ENCODE data around the gene TSTD2.

DNA sequence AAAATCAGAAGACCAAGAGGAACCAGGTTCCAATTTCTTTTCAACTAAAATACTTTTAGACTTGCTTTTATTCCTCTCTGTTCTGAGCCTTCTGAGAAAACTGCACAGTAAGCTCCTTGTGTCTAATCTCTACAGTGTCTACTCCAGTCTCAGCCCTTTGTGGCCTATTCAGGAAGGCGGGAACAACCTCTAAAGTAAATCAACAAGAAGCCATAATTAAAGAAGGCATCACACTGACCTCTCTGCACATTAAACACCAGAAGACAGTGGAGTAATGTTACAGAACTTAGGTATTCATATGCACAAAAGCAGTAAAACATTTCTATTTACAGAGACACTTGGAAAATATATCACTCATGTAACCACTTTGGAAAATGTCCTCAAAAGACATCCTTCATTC, 49.1 kb upstream of the TSTD2 start:
- TF ChIP-seq, protein P1, sequence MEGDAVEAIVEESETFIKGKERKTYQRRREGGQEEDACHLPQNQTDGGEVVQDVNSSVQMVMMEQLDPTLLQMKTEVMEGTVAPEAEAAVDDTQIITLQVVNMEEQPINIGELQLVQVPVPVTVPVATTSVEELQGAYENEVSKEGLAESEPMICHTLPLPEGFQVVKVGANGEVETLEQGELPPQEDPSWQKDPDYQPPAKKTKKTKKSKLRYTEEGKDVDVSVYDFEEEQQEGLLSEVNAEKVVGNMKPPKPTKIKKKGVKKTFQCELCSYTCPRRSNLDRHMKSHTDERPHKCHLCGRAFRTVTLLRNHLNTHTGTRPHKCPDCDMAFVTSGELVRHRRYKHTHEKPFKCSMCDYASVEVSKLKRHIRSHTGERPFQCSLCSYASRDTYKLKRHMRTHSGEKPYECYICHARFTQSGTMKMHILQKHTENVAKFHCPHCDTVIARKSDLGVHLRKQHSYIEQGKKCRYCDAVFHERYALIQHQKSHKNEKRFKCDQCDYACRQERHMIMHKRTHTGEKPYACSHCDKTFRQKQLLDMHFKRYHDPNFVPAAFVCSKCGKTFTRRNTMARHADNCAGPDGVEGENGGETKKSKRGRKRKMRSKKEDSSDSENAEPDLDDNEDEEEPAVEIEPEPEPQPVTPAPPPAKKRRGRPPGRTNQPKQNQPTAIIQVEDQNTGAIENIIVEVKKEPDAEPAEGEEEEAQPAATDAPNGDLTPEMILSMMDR (IDR thresholded peaks at IDR 0.05): no peak
- no peak for TF ChIP-seq POLR2AphosphoS5 (IDR thresholded peaks at IDR 0.05)
